Erythroblast (primary cell): ENCODE data around the gene KCNF1.

Source experiments
- GATA1 ChIP-seq: IDR thresholded peaks from 2 replicates; pipeline ENCODE4 v1.6.1; 2011; ENCODE audit warnings: low read depth, mild to moderate bottlenecking, control low read depth, low read length, moderate library complexity
- POLR2A ChIP-seq: IDR thresholded peaks from 2 replicates; pipeline ENCODE4 v1.6.1; 2011; ENCODE audit warnings: mild to moderate bottlenecking, low read length

- no peak for TF ChIP-seq POLR2A
- TF ChIP-seq GATA1, result no peak
Observed at GRCh38 chr2:10932345-10933151, 20.8 kb downstream of the KCNF1 start.
